ENCODE data around the gene ITPR1. TPM values are rescaled to one million over a fixed set of nuclear protein-coding genes. Genes with fewer than 3 reads are reported as not detected.

The ITPR1 gene
- total RNA-seq, 1 experiment from 2014 or later = 11.3 TPM

GRCh38 chr3:4773583-4773982, 280.4 kb downstream of the ITPR1 start:
- Histone ChIP-seq H3K4me2 (no peak overlapping the region), H3K9me2 (ENCODE audit: insufficient read depth) (no peaks in the 10 kb centered on the region), H3K27ac (no peak overlapping the region), H3F3A (ENCODE audit: insufficient read depth, low read depth) (peaks cover 4% of the 10 kb centered on the region; the same call in 1 of the 2 replicates), H3K27me3 (ENCODE audit: insufficient read depth, low read depth) (no peaks in the 10 kb centered on the region), H3K36me3 (ENCODE audit: low read depth) (no peaks in the 10 kb centered on the region), H3K4me3 (no peak overlapping the region), H3K79me2 (ENCODE audit: low read depth) (no peaks in the 10 kb centered on the region), H4K20me1 (ENCODE audit: insufficient read depth) (no peaks in the 10 kb centered on the region), H3K9me3 (ENCODE audit: insufficient read depth, low read depth) (no peaks in the 10 kb centered on the region), H2AFZ (no peak overlapping the region), H3K4me1 (replicated peaks; ENCODE audit: insufficient read depth) (peaks cover 14% of the 10 kb centered on the region)
- ChIA-PET POLR2A (ENCODE audit: unreplicated experiment) (no interaction called here), CTCF (interaction anchor here (0.6 kb wide), 1 partner anchor 203 kb away, joined by 3 read pairs; no protein-coding TSS in a partner anchor)
- BruUV-seq (replicated peaks) = no TSS peak
- intact Hi-C loops (cut with micrococcal nuclease; ENCODE audit: unreplicated experiment) = no loop called here
- no peak for TF ChIP-seq CTCF (conservative IDR thresholded peaks at IDR 0.05)
- no peak for TF ChIP-seq EZH2 (IDR thresholded peaks at IDR 0.05; ENCODE audit: low read depth)
- DNase-seq = no peak

- no peaks in the 10 kb centered on the region for H3K9me2 ChIP-seq (ENCODE audit: insufficient read depth)
- H3F3A ChIP-seq (ENCODE audit: insufficient read depth, low read depth) = peaks cover 4% of the 10 kb centered on the region; the same call in 1 of the 2 replicates
- H4K20me1 ChIP-seq (ENCODE audit: insufficient read depth) = no peaks in the 10 kb centered on the region
- no peak for TF ChIP-seq CTCF (conservative IDR thresholded peaks at IDR 0.05)
- no peak for TF ChIP-seq EZH2 (IDR thresholded peaks at IDR 0.05; ENCODE audit: low read depth)
- DNase-seq = no peak
- no peak overlapping the region for H3K4me2 ChIP-seq
- intact Hi-C loops (cut with micrococcal nuclease; ENCODE audit: unreplicated experiment) = no loop called here
- H3K4me1 ChIP-seq (replicated peaks; ENCODE audit: insufficient read depth) = peaks cover 14% of the 10 kb centered on the region
- H3K27ac ChIP-seq = no peak overlapping the region
- POLR2A ChIA-PET (ENCODE audit: unreplicated experiment) = no interaction called here
- H3K79me2 ChIP-seq (ENCODE audit: low read depth) = no peaks in the 10 kb centered on the region
- H3K36me3 ChIP-seq (ENCODE audit: low read depth) = no peaks in the 10 kb centered on the region
- H3K9me3 ChIP-seq (ENCODE audit: insufficient read depth, low read depth) = no peaks in the 10 kb centered on the region
- H2AFZ ChIP-seq = no peak overlapping the region
- H3K4me3 ChIP-seq = no peak overlapping the region
- CTCF ChIA-PET = no interaction called here
- H3K27me3 ChIP-seq (ENCODE audit: insufficient read depth, low read depth) = no peaks in the 10 kb centered on the region
- BruUV-seq (replicated peaks) = no TSS peak
Observed at GRCh38 chr3:4774531-4774930, 281.4 kb downstream of the ITPR1 start.

GRCh38 chr3:4776399-4776979, 283.3 kb downstream of the ITPR1 start:
- no peaks in the 10 kb centered on the region for H3K27me3 ChIP-seq (ENCODE audit: insufficient read depth, low read depth)
- peak overlapping the region; percentile 31; the same call in 1 of the 2 replicates for H3K4me2 ChIP-seq
- ChIA-PET POLR2A (ENCODE audit: unreplicated experiment) (no interaction called here), CTCF (no interaction called here)
- peak overlapping the region; percentile 72 for H3K27ac ChIP-seq
- H3F3A ChIP-seq (ENCODE audit: insufficient read depth, low read depth) = peaks cover 4% of the 10 kb centered on the region; the same call in 1 of the 2 replicates
- H3K36me3 ChIP-seq (ENCODE audit: low read depth) = no peaks in the 10 kb centered on the region
- TF ChIP-seq EZH2 (IDR thresholded peaks at IDR 0.05; ENCODE audit: low read depth) = no peak
- TF ChIP-seq CTCF (conservative IDR thresholded peaks at IDR 0.05) = no peak
- no TSS peak for BruUV-seq (replicated peaks)
- no peaks in the 10 kb centered on the region for H4K20me1 ChIP-seq (ENCODE audit: insufficient read depth)
- no peaks in the 10 kb centered on the region for H3K9me3 ChIP-seq (ENCODE audit: insufficient read depth, low read depth)
- no peaks in the 10 kb centered on the region for H3K79me2 ChIP-seq (ENCODE audit: low read depth)
- DNase-seq = peak in 1 of 2 experiments; percentile 57
- no peak overlapping the region; the same call in 1 of the 2 replicates for H2AFZ ChIP-seq
- intact Hi-C loops (cut with micrococcal nuclease; ENCODE audit: unreplicated experiment) = no loop called here
- H3K4me1 ChIP-seq (replicated peaks; ENCODE audit: insufficient read depth) = peaks cover 14% of the 10 kb centered on the region
- H3K4me3 ChIP-seq = no peak overlapping the region
- no peaks in the 10 kb centered on the region for H3K9me2 ChIP-seq (ENCODE audit: insufficient read depth)

All from PC-9 (cell line).